ENCODE data around the gene GDPD3. TPM values are rescaled to one million over a fixed set of nuclear protein-coding genes. Genes with fewer than 3 reads are reported as not detected.

Gene GDPD3
- total RNA-seq, 1 donor from 2014 or later: 10.7 TPM

GRCh38 chr16:30078744-30079143 is 34.6 kb downstream of the GDPD3 start:
- no peak for DNase-seq (ENCODE audit: low spot score in 2 of 2, unreplicated experiment in 2 of 2)
- Mint-ChIP-seq H3K27ac (no peak overlapping the region), H3K4me1 (peaks cover 22% of the 10 kb centered on the region), H3K27me3 (ENCODE audit: low read depth) (no peaks in the 10 kb centered on the region), H3K9me3 (no peaks in the 10 kb centered on the region), H3K4me3 (no peak overlapping the region), H3K36me3 (peaks cover 22% of the 10 kb centered on the region)
- TF ChIP-seq CTCF (IDR thresholded peaks at IDR 0.05; ENCODE audit: unreplicated experiment): no peak

GRCh38 chr16:30077656-30078055 is 35.7 kb downstream of the GDPD3 start:
- Mint-ChIP-seq H3K4me1 (peaks cover 22% of the 10 kb centered on the region), H3K9me3 (no peaks in the 10 kb centered on the region), H3K36me3 (peaks cover 16% of the 10 kb centered on the region), H3K27me3 (ENCODE audit: low read depth) (no peaks in the 10 kb centered on the region), H3K27ac (peak overlapping the region; percentile 63), H3K4me3 (peak overlapping the region; percentile 93)
- no peak for DNase-seq (ENCODE audit: low spot score in 2 of 2, unreplicated experiment in 2 of 2)
- TF ChIP-seq CTCF (IDR thresholded peaks at IDR 0.05; ENCODE audit: unreplicated experiment): no peak

GRCh38 chr16:30076276-30076791 is 37.0 kb downstream of the GDPD3 start:
- Mint-ChIP-seq H3K36me3 (peaks cover 16% of the 10 kb centered on the region), H3K9me3 (no peaks in the 10 kb centered on the region), H3K4me1 (peaks cover 22% of the 10 kb centered on the region), H3K27me3 (ENCODE audit: low read depth) (no peaks in the 10 kb centered on the region), H3K4me3 (peak overlapping the region; percentile 93), H3K27ac (peak overlapping the region; percentile 82)
- DNase-seq (ENCODE audit: low spot score in 2 of 2, unreplicated experiment in 2 of 2): no peak
- TF ChIP-seq CTCF (IDR thresholded peaks at IDR 0.05; ENCODE audit: unreplicated experiment): no peak

DNA sequence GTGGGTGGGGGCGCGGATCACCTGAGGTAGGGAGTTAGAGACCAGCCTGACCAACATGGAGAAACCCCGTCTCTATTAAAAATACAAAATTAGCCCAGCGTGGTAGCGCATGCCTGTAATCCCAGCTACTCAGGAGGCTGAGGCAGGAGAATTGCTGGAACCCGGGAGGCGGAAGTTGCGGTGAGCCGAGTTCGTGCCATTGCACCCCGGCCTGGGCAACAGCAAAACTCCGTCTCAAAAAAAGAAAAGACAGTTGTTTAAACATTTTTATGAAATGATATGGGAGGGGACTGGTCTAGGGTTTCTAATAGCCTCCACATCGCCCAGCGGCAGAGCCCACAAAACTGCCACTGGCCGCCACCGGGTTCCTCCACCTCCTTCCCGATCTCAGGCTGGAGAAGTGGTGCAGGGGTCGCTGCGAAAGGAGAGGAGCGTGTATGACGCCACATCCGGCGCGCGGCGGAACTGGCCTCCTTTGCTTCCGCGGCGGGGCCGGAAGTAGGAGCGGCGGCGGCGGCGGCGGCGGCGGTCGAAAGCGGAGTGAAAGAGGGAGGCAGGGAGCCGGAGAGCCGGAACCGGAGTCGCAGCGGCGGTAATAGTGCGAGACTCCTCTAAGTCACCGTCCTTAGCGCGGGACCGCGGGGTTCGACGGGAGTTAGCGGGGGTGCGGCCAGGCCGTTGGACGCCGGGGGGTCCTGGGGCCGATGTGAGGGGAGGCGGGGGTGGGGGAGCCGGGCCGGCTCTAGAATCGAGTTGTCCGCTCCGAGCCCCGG is 37.6 kb downstream of the GDPD3 start, which contains the start of gene PPP4C:
PPP4C (plus strand) TSS at position 492 of the 773 bp plus-strand sequence. CDS start 384 bp downstream, outside the sequence.
- no peak for TF ChIP-seq CTCF (IDR thresholded peaks at IDR 0.05; ENCODE audit: unreplicated experiment)
- Mint-ChIP-seq H3K9me3 (no peaks in the 10 kb centered on the region), H3K36me3 (peaks cover 15% of the 10 kb centered on the region), H3K27ac (peak within 1 kb of the TSS; percentile 97), H3K4me3 (peak within 1 kb of the TSS; percentile 93), H3K27me3 (ENCODE audit: low read depth) (no peaks in the 10 kb centered on the region), H3K4me1 (peaks cover 22% of the 10 kb centered on the region)
- DNase-seq (ENCODE audit: low spot score in 2 of 2, unreplicated experiment in 2 of 2): peak; percentile 84 to 92

GRCh38 chr16:30070490-30070889 is 42.8 kb downstream of the GDPD3 start:
- Mint-ChIP-seq H3K4me1 (peaks cover 33% of the 10 kb centered on the region), H3K4me3 (no peak overlapping the region), H3K36me3 (peaks cover 30% of the 10 kb centered on the region), H3K27ac (peak overlapping the region; percentile 69), H3K9me3 (no peaks in the 10 kb centered on the region), H3K27me3 (ENCODE audit: low read depth) (no peaks in the 10 kb centered on the region)
- DNase-seq (ENCODE audit: low spot score in 2 of 2, unreplicated experiment in 2 of 2): no peak
- TF ChIP-seq CTCF (IDR thresholded peaks at IDR 0.05; ENCODE audit: unreplicated experiment): no peak
